Measurements from ENCODE around the gene STX19. TPM values are rescaled to one million over a fixed set of nuclear protein-coding genes. Genes with fewer than 3 reads are reported as not detected.
A peak's percentile ranks its signal among the peaks of the same experiment; 100 is the strongest.

Gene STX19
- total RNA-seq, 4 donors from 2014 or later = 4.9 to 23.5 (median 11.7) TPM

DNA sequence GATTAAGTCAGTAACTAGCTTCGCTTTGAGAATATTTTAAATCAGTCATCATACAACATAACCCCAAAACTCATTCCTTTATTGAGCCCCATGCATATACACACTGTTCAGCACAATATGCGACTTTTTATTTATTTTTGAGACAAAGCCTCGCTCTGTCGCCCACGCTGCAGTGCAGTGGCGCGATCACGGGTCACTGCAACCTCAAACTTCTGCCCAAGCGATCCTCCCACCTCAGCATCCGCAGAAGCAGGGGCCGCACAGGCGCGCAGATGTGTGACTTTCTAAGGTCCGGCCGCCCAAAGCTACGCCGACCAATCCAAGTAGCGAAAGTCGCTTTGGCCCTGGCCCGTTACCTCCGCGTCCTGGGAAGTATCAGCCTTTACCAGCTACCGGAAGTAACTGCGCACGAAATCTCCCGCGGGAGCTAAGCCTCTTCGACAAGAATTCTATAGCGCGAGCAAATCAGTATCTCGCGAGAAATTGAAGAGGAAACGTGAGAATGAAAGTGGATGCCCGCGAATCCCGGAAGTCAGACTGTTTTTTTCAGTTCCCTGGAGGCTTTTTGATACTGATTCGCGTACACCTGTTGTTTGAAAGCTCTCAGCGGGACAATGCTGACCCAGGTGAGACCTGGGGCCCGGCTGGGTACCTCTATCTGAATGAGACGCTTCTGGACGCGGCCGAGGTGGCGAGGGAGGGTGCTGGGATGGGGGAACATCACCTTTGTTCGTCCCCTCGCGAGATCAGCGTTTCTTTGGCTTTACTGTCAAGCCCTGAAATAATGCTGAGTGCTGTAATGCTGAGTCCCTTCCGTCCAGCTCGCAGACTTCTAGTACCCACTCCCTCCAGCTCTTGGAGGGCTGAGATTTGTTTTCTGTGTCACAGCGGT is 34.4 kb upstream of the STX19 start, which contains the start of the genes DHFR2 and NSUN3:
Gene DHFR2 (minus strand): TSS at position 404 of the 892 bp plus-strand sequence. CDS start 1,405 bp downstream, outside the sequence.
Gene NSUN3 (plus strand): TSS at position 549 of the 892 bp plus-strand sequence. CDS start 66 bp downstream, at position 615.
- H3K27me3 ChIP-seq = no peaks in the 10 kb centered on the region
- peak; percentile 93 for DNase-seq
- WGBS, 2 donors (ENCODE audit: low coverage in 1 of 2) = 0 to 1% methylated on average over 14 to 48 of the region's 52 CpGs
- H3K4me3 ChIP-seq = peak within 1 kb of the TSS; percentile 52 to 94 (median 80)
- TF ChIP-seq POLR2AphosphoS5 (IDR thresholded peaks at IDR 0.05) = peak; percentile 60 to 80 (median 77)
- peak; percentile 71 for TF ChIP-seq POLR2A (IDR thresholded peaks at IDR 0.05)
- TF ChIP-seq, protein P1, sequence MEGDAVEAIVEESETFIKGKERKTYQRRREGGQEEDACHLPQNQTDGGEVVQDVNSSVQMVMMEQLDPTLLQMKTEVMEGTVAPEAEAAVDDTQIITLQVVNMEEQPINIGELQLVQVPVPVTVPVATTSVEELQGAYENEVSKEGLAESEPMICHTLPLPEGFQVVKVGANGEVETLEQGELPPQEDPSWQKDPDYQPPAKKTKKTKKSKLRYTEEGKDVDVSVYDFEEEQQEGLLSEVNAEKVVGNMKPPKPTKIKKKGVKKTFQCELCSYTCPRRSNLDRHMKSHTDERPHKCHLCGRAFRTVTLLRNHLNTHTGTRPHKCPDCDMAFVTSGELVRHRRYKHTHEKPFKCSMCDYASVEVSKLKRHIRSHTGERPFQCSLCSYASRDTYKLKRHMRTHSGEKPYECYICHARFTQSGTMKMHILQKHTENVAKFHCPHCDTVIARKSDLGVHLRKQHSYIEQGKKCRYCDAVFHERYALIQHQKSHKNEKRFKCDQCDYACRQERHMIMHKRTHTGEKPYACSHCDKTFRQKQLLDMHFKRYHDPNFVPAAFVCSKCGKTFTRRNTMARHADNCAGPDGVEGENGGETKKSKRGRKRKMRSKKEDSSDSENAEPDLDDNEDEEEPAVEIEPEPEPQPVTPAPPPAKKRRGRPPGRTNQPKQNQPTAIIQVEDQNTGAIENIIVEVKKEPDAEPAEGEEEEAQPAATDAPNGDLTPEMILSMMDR (IDR thresholded peaks at IDR 0.05) = no peak
- no peaks in the 10 kb centered on the region for H3K36me3 ChIP-seq
- peaks cover 13 to 44% (median 23%) of the 10 kb centered on the region in 4 donors for H3K4me1 ChIP-seq
- H3K27ac ChIP-seq = peak within 1 kb of the TSS; percentile 91 to 99 (median 98)
- in situ Hi-C loops (cut with MboI; ENCODE audit: low pct_ligation_motif_present in 1 of 4, low pct_unique_long_range_greater_than_20kb in 1 of 4, low sequenced_read_pairs in 3 of 4) = loop anchor here in 1 of 4 donors (10.0 kb wide), 1 partner anchor 88 kb away; the partner anchor contains the start of gene PROS1
- H3K9me3 ChIP-seq = no peaks in the 10 kb centered on the region
- intact Hi-C loops (cut with DNase I; ENCODE audit: low total_unique reads) = no loop called here

DNA sequence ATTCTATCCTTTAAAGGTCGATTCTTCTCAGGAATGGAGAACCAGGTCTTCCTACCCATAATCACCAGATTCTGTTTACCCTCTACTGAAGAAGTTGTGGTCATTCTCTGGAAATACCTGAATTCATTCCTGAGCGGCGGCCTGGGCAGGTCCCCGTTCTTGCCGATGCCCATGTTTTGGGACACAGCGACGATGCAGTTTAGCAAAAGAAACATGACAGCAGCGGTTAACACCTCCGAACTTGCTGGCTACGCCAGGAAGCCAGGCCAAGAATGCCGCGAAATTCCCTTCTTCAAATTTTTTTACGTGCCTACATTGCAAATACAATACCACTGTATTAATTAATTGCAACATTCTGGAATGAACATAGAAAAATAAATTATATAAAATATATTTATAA is 32.9 kb upstream of the STX19 start:
- H3K27ac ChIP-seq = no peak overlapping the region
- intact Hi-C loops (cut with DNase I; ENCODE audit: low total_unique reads) = no loop called here
- H3K4me3 ChIP-seq = no peak overlapping the region
- in situ Hi-C loops (cut with MboI; ENCODE audit: low pct_ligation_motif_present in 1 of 4, low pct_unique_long_range_greater_than_20kb in 1 of 4, low sequenced_read_pairs in 3 of 4) = loop anchor here in 1 of 4 donors (10.0 kb wide), 1 partner anchor 86 kb away; the partner anchor contains the start of gene PROS1
- WGBS, 2 donors (ENCODE audit: low coverage in 1 of 2) = 96 to 99% methylated on average over 6 to 13 of the region's 13 CpGs
- DNase-seq = no peak
- H3K36me3 ChIP-seq = no peaks in the 10 kb centered on the region
- H3K9me3 ChIP-seq = no peaks in the 10 kb centered on the region
- TF ChIP-seq POLR2A (IDR thresholded peaks at IDR 0.05) (no peak), POLR2AphosphoS5 (IDR thresholded peaks at IDR 0.05) (no peak), EP300 (IDR thresholded peaks at IDR 0.05; ENCODE audit: low read depth) (no peak)
- TF ChIP-seq, protein P1 (IDR thresholded peaks at IDR 0.05) = no peak
- peaks cover 13 to 39% (median 23%) of the 10 kb centered on the region in 4 donors for H3K4me1 ChIP-seq
- no peaks in the 10 kb centered on the region for H3K27me3 ChIP-seq

DNA sequence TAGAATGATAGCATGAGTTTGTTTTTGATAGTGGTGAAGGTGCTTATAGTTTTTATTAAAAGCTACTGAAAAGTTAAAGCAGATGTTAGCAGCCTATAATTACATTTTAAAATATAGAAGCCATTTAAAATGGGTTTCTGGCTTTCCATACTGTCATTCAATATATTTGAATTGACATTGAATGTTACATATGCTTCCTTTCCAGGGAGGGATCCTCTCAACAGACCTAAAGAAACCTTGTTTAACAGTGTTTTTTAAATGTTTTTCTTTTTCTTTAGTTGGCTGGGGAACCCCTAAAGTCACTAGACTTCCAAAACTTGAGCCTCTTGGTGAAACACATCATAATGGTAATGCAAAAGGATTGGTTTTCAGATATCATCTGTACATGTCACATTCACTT is 22.1 kb upstream of the STX19 start:
- Histone ChIP-seq H3K4me1 (no peaks in the 10 kb centered on the region), H3K27me3 (no peaks in the 10 kb centered on the region), H3K9me3 (no peaks in the 10 kb centered on the region), H3K36me3 (no peaks in the 10 kb centered on the region), H3K4me3 (no peak overlapping the region), H3K27ac (no peak overlapping the region)
- intact Hi-C loops (cut with DNase I; ENCODE audit: low total_unique reads) = no loop called here
- no peak for TF ChIP-seq EP300 (IDR thresholded peaks at IDR 0.05; ENCODE audit: low read depth)
- no peak for TF ChIP-seq POLR2AphosphoS5 (IDR thresholded peaks at IDR 0.05)
- TF ChIP-seq, protein P1 (IDR thresholded peaks at IDR 0.05) = no peak
- no peak for TF ChIP-seq POLR2A (IDR thresholded peaks at IDR 0.05)
- no peak for DNase-seq
- in situ Hi-C loops (cut with MboI; ENCODE audit: low pct_ligation_motif_present in 1 of 4, low pct_unique_long_range_greater_than_20kb in 1 of 4, low sequenced_read_pairs in 3 of 4) = no loop called here

DNA sequence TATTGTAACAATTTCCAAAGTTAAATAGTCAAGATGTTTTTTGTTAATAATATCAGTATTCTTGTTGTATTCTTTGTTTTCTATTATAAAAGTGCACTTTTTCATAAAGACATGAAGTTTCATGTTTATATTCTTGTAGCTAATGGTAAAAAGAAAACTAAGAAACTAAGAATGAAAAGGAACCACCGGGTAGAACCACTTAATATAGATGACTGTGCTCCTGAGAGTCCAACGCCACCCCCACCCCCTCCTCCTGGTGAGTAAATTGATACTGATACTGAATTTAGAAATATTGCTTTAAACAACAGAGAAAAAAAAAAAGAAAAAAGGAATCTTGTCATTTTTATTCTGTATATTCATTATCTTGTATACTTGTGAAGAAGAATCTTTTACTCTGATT is 20.9 kb upstream of the STX19 start:
- H3K9me3 ChIP-seq = no peaks in the 10 kb centered on the region
- intact Hi-C loops (cut with DNase I; ENCODE audit: low total_unique reads) = no loop called here
- no peaks in the 10 kb centered on the region for H3K27me3 ChIP-seq
- TF ChIP-seq POLR2AphosphoS5 (IDR thresholded peaks at IDR 0.05) = no peak
- TF ChIP-seq, protein P1 (IDR thresholded peaks at IDR 0.05) = no peak
- TF ChIP-seq EP300 (IDR thresholded peaks at IDR 0.05; ENCODE audit: low read depth) = no peak
- no peak for TF ChIP-seq POLR2A (IDR thresholded peaks at IDR 0.05)
- no peak overlapping the region for H3K27ac ChIP-seq
- H3K36me3 ChIP-seq = peaks cover 0 to 5% (median under 1%) of the 10 kb centered on the region in 4 donors
- in situ Hi-C loops (cut with MboI; ENCODE audit: low pct_ligation_motif_present in 1 of 4, low pct_unique_long_range_greater_than_20kb in 1 of 4, low sequenced_read_pairs in 3 of 4) = no loop called here
- DNase-seq = no peak
- H3K4me1 ChIP-seq = no peaks in the 10 kb centered on the region
- 81 to 91% methylated on average over 2 of the region's 2 CpGs for WGBS, 2 donors (ENCODE audit: low coverage in 1 of 2)
- H3K4me3 ChIP-seq = no peak overlapping the region

Measured in transverse colon (tissue), 4 donors.